ENCODE results near the gene HS6ST1.

DNA sequence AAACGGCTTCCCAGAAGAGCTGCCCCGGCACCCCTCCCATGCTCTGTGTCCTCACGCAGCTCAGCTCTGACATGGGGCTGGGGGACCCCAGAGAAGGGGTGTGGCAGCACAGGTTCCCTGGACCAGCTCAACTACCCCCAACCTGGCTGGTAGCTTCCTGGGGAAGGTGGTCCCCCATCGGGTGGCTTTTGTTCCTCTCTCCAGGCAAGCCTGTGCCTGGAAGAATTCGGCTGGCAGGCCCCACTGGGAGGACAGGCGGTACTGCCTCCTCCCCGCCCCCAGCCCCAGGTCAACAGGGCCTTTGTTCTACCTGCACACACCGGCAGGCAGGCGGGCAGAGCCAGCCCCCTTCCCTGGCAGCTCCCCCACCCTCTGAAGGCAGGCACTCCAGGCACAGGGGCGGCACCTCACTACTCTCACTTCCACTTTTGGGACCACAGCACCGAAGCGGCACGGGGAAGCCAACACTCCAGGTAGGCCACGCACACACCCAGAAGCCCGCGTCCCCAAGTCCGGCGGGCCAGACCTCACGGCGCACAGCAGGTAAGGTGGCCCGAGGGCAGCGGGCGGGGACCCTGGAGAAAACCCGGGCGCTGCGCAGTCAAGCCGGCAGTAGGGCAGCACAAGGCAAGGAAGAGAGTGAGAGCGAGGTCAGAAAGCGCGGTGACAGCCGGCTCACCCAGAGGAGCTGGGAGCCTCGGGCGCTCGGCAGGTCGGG is 1.3 kb downstream of the HS6ST1 start:
- TF ChIP-seq, protein P1, sequence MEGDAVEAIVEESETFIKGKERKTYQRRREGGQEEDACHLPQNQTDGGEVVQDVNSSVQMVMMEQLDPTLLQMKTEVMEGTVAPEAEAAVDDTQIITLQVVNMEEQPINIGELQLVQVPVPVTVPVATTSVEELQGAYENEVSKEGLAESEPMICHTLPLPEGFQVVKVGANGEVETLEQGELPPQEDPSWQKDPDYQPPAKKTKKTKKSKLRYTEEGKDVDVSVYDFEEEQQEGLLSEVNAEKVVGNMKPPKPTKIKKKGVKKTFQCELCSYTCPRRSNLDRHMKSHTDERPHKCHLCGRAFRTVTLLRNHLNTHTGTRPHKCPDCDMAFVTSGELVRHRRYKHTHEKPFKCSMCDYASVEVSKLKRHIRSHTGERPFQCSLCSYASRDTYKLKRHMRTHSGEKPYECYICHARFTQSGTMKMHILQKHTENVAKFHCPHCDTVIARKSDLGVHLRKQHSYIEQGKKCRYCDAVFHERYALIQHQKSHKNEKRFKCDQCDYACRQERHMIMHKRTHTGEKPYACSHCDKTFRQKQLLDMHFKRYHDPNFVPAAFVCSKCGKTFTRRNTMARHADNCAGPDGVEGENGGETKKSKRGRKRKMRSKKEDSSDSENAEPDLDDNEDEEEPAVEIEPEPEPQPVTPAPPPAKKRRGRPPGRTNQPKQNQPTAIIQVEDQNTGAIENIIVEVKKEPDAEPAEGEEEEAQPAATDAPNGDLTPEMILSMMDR (IDR thresholded peaks at IDR 0.05 in 8 of 11, conservative IDR thresholded peaks at IDR 0.05 in 3 of 11) = no peak
- TF ChIP-seq POLR2A (IDR thresholded peaks at IDR 0.05) (no peak), POLR2AphosphoS5 (IDR thresholded peaks at IDR 0.05) (peak; percentile 35 to 81 (median 79))

Data from spleen (tissue), 7 donors.